Endothelial cell of coronary artery (primary cell): ENCODE measurements around the gene CCM2L. TPM values are rescaled to one million over a fixed set of nuclear protein-coding genes. Genes with fewer than 3 reads are reported as not detected.

Experiments
- total RNA-seq: library from RNA; depleted of rRNA; stranded (reverse); fragments of >200 nt; gene quantifications from 2 replicates; pipeline ENCODE4 v1.2.3, GENCODE V29; 2014

Gene CCM2L
- total RNA-seq, result 7.8 and 13.1 TPM in 2 replicates

GRCh38 chr20:32010101-32010500 is at the start of gene CCM2L:
Gene CCM2L, plus strand, starts transcription at chr20:32010438. Its CDS starts 17 bp downstream, at chr20:32010455.

GRCh38 chr20:31967830-31968249 is 42.4 kb upstream of the CCM2L start, which contains the start of gene XKR7:
Gene XKR7, plus strand, starts transcription at chr20:31968151. Its CDS starts 25 bp downstream, at chr20:31968176.

DNA sequence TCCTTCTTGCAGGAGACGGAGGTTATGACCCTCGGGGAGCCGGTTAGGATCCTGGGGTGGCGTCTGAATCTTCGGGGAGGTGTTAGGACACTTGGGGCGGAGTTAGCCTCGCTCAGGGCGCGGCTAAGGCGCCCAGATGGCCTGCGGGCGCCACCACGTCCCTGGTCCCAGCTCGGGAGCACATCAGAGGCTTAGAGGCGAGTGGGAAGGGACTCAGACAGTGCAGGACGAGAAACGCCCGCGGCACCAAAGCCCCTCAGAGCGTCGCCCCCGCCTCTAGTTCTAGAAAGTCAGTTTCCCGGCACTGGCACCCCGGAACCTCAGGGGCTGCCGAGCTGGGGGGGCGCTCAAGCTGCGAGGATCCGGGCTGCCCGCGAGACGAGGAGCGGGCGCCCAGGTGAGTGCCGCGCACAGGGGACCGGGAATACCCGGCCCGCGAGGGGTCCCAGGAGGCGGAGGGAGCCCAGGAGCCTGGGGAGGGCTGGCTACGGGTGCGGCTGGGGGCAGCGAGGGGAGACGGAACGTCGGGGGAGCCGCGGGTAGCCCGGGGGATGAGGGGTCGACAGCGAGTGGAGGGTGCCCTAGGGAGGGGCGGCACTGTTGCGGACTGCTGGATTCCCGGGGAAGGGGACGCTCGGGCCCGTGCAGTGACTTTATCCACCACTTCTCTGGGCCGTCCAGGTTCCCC is 42.0 kb downstream of the CCM2L start, which contains the start of gene HCK:
TSS of gene HCK (plus strand) at position 153 of the 688 bp plus-strand sequence.

Other genes starting within 250 kb of the CCM2L start
- gene MYLK2, start 191.1 kb upstream of the CCM2L start, total RNA-seq, result 0.36 and 1.1 TPM in 2 replicates
- 0.09 and 2.8 TPM in 2 replicates for gene FOXS1, start 164.8 kb upstream of the CCM2L start, total RNA-seq
- gene DUSP15, start 139.9 kb upstream of the CCM2L start, total RNA-seq, result not detected in 2 replicates
- not detected in 2 replicates for gene TTLL9, start 139.8 kb upstream of the CCM2L start, total RNA-seq
- gene PDRG1, start 58.4 kb upstream of the CCM2L start, total RNA-seq, result 4.0 and 6.1 TPM in 2 replicates
- not detected in 2 replicates for gene XKR7, start 42.3 kb upstream of the CCM2L start, total RNA-seq
- not detected in 2 replicates for gene HCK, start 41.8 kb downstream of the CCM2L start, total RNA-seq
- gene TM9SF4, start 99.3 kb downstream of the CCM2L start, total RNA-seq, result 19.3 and 30.1 TPM in 2 replicates
- gene PLAGL2, start 197.3 kb downstream of the CCM2L start, total RNA-seq, result 1.7 and 2.9 TPM in 2 replicates
- gene POFUT1, start 197.4 kb downstream of the CCM2L start, total RNA-seq, result 24.5 and 27.1 TPM in 2 replicates